HCT116 (cell line): ENCODE data around the gene TMEM123. TPM values are rescaled to one million over a fixed set of nuclear protein-coding genes. Genes with fewer than 3 reads are reported as not detected.

Experiments used
- ATAC-seq: fragments of 200-7000 bp; cut with Tn5 transposase; 2 replicates; pipeline ENCODE4 v1.9.1; 2020; ENCODE audit warnings: mild to moderate bottlenecking, moderate library complexity
- BruUV-seq: library from RNA; stranded (reverse); fragments of 400-500 nt; replicated peaks from 2 replicates; lab custom pipeline; 2021; lab: Mats Ljungman, UMichigan
- CTCF ChIA-PET: fragments of 300-600 bp; sonication (Branson Sonifier 250); formaldehyde crosslinking; loops from one replicate; lab custom pipeline; 2021; ENCODE audit warnings: antibody characterized with exemption; lab: Charles Lee
- POLR2A ChIA-PET: fragments of 300-600, 350-600 bp; sonication (Branson Sonifier 250); formaldehyde crosslinking; loops from one replicate; lab custom pipeline; 2021; ENCODE audit warnings: antibody characterized with exemption; lab: Charles Lee
- RAD21 ChIA-PET, 2 experiments: fragments of 300-600 bp; sonication (Branson Sonifier 250); formaldehyde crosslinking; loops; one replicate each; lab custom pipeline; 2023; ENCODE audit warnings: low total read pairs in 2 of 2; ENCODE audit not compliant: uncharacterized antibody in 2 of 2, unreplicated experiment in 2 of 2, low non-redundant PET in 1 of 2; lab: Charles Lee
- DNase-seq: peaks from one replicate; pipeline ENCODE4 v3.0.0-alpha.2; 2010; ENCODE audit warnings: low read depth, low spot score
- H2AFZ ChIP-seq: fragments of 200-600 bp; shearing (Covaris generic), sonication (generic); 2 replicates; pipeline ENCODE4 v1.6.1; 2017; ENCODE audit warnings: low read depth, mixed run types, mixed read lengths, antibody characterized with exemption, low read length; ENCODE audit not compliant: poor library complexity, severe bottlenecking
- H3K27ac ChIP-seq: 2 replicates; pipeline ENCODE4 v1.5.1; 2012; ENCODE audit warnings: low read depth, low read length
- H3K27me3 ChIP-seq: fragments of 200-600 bp; sonication (generic); 2 replicates; pipeline ENCODE4 v1.6.1; 2016; ENCODE audit warnings: mixed run types, low read length, mixed read lengths; ENCODE audit not compliant: insufficient read depth
- H3K36me3 ChIP-seq, 2 experiments: fragments of 200-500 bp in 1 of 2; fragments of 200-600 bp in 1 of 2; sonication (Bioruptor generic) in 1 of 2; sonication (generic) in 1 of 2; 2 replicates each; pipeline versions ENCODE4 v1.5.1 to v1.6.1; 2014 to 2016; ENCODE audit warnings: low read length in 2 of 2, inconsistent platforms in 1 of 2, mixed read lengths in 1 of 2, mixed run types in 1 of 2; ENCODE audit not compliant: insufficient read depth in 2 of 2, control insufficient read depth in 1 of 2
- H3K4me1 ChIP-seq, 2 experiments: fragments of 200-600 bp in 1 of 2; sonication (generic) in 1 of 2; 2 replicates each; pipeline versions ENCODE4 v1.5.1 to v1.6.1; 2012 to 2017; ENCODE audit warnings: low read length in 2 of 2, inconsistent platforms in 1 of 2, mild to moderate bottlenecking in 1 of 2, mixed read lengths in 1 of 2, mixed run types in 1 of 2, moderate library complexity in 1 of 2; ENCODE audit not compliant: insufficient read depth in 2 of 2, control insufficient read depth in 1 of 2
- H3K4me2 ChIP-seq: fragments of 200-600 bp; sonication (generic); 2 replicates; pipeline ENCODE4 v1.6.1; 2017; ENCODE audit warnings: mixed run types, low read length, mixed read lengths
- H3K4me3 ChIP-seq, 2 experiments: fragments of 200-600 bp in 1 of 2; sonication (generic) in 1 of 2; replicated peaks in 1 of 2; 2 replicates each; pipeline ENCODE4 v1.5.1; 2011 to 2016; ENCODE audit warnings: low read length in 2 of 2, control low read depth in 1 of 2, low read depth in 1 of 2, mild to moderate bottlenecking in 1 of 2, mixed read lengths in 1 of 2, mixed run types in 1 of 2
- H3K79me2 ChIP-seq: fragments of 200-600 bp; sonication (generic); 2 replicates; pipeline ENCODE4 v1.6.1; 2017; ENCODE audit warnings: mild to moderate bottlenecking, mixed run types, low read length, moderate library complexity, mixed read lengths; ENCODE audit not compliant: insufficient read depth
- H3K9ac ChIP-seq: fragments of 200-600 bp; sonication (generic); 2 replicates; pipeline ENCODE4 v1.6.1; 2016; ENCODE audit warnings: low read length, mixed read lengths
- H3K9me2 ChIP-seq: fragments of 200-600 bp; sonication (generic), shearing (Covaris generic); 2 replicates; pipeline ENCODE4 v1.6.1; 2017; ENCODE audit warnings: mixed run types, mild to moderate bottlenecking, moderate library complexity; ENCODE audit not compliant: insufficient read depth
- H3K9me3 ChIP-seq, 2 experiments: fragments of 200-500 bp in 1 of 2; fragments of 200-600 bp in 1 of 2; sonication (Bioruptor generic) in 1 of 2; sonication (generic) in 1 of 2; 2 replicates each; pipeline ENCODE4 v1.6.1; 2014 to 2017; ENCODE audit warnings: low read length in 2 of 2, mixed read lengths in 2 of 2, inconsistent platforms in 1 of 2, low read depth in 1 of 2, mild to moderate bottlenecking in 1 of 2, mixed run types in 1 of 2, moderate library complexity in 1 of 2; ENCODE audit not compliant: control insufficient read depth in 1 of 2, insufficient read depth in 1 of 2
- H4K20me1 ChIP-seq: fragments of 200-600 bp; sonication (generic), shearing (Covaris generic); 2 replicates; pipeline ENCODE4 v1.6.1; 2017; ENCODE audit warnings: mixed run types, mild to moderate bottlenecking, moderate library complexity; ENCODE audit not compliant: insufficient read depth
- CTCF ChIP-seq, 3 experiments: fragments of 200-600 bp in 1 of 3; sonication (generic) in 1 of 3; IDR thresholded peaks in 2 of 3; conservative IDR thresholded peaks in 1 of 3; 2 replicates each; pipeline ENCODE4 v1.5.1; 2012 to 2017; ENCODE audit warnings: low read depth in 2 of 3, low read length in 2 of 3, antibody characterized with exemption in 1 of 3, borderline replicate concordance in 1 of 3, control low read depth in 1 of 3, mild to moderate bottlenecking in 1 of 3, mixed read lengths in 1 of 3, mixed run types in 1 of 3, moderate library complexity in 1 of 3; ENCODE audit not compliant: insufficient read depth in 1 of 3
- EGR1 ChIP-seq: IDR thresholded peaks from 2 replicates; pipeline ENCODE4 v1.6.1; 2012; ENCODE audit warnings: low read depth
- ELF1 ChIP-seq: IDR thresholded peaks from 2 replicates; pipeline ENCODE4 v1.6.1; 2012; ENCODE audit warnings: low read depth, borderline replicate concordance
- EZH2 ChIP-seq: fragments of 200-600 bp; sonication (generic); IDR thresholded peaks from 2 replicates; pipeline ENCODE4 v1.6.1; 2017; ENCODE audit warnings: antibody characterized with exemption, mixed run types
- JUND ChIP-seq: IDR thresholded peaks from 2 replicates; pipeline ENCODE4 v1.6.1; 2012
- SIN3A ChIP-seq: IDR thresholded peaks from 2 replicates; pipeline ENCODE4 v1.6.1; 2012; ENCODE audit warnings: low read depth
- SRF ChIP-seq: IDR thresholded peaks from 2 replicates; pipeline ENCODE4 v1.6.1; 2012; ENCODE audit warnings: low read depth
- TCF7L2 ChIP-seq: IDR thresholded peaks from 2 replicates; pipeline ENCODE4 v1.7.0; 2011; ENCODE audit warnings: borderline replicate concordance, inconsistent platforms; ENCODE audit not compliant: insufficient read depth, insufficient read length; ENCODE audit errors: extremely low read depth
- YY1 ChIP-seq: IDR thresholded peaks from 2 replicates; pipeline ENCODE4 v1.6.1; 2011; ENCODE audit warnings: low read length, low read depth, moderate library complexity, mild to moderate bottlenecking; ENCODE audit not compliant: insufficient replicate concordance; ENCODE audit errors: extremely low read depth
- ZFX ChIP-seq: fragments of 450-650 bp; IDR thresholded peaks from 2 replicates; pipeline ENCODE4 v1.6.1; 2017
- ZNF274 ChIP-seq: fragments of 200-500 bp; sonication (Bioruptor generic); IDR thresholded peaks from 2 replicates; pipeline ENCODE4 v1.6.1; 2014; ENCODE audit warnings: mild to moderate bottlenecking, low read depth, low read length, inconsistent platforms
- intact Hi-C: fragments of 100-400 bp; cut with micrococcal nuclease; formaldehyde crosslinking; loops from 2 replicates; pipeline ENCODE4 v1.10.0; 2022
- total RNA-seq: library from RNA; stranded (reverse); gene quantifications from one replicate; pipeline ENCODE4 v1.2.1, GENCODE V29; 2021; ENCODE audit not compliant: unreplicated experiment

The TMEM123 gene
- total RNA-seq, 1 experiment from 2014 or later = 217 TPM

- RAD21 ChIA-PET = no interaction called here
- ATAC-seq (no peak), DNase-seq (no peak)
- H2AFZ ChIP-seq = no peak overlapping the region
- no peaks in the 10 kb centered on the region for H3K9me3 ChIP-seq
- H3K9ac ChIP-seq = no peak overlapping the region
- no peaks in the 10 kb centered on the region for H3K36me3 ChIP-seq
- H3K4me3 ChIP-seq = no peak overlapping the region
- intact Hi-C loops = no loop called here
- peaks cover 2 to 14% of the 10 kb centered on the region in 2 experiments; a peak in 2 of 4 replicates for H3K4me1 ChIP-seq
- POLR2A ChIA-PET = no interaction called here
- no peak overlapping the region for H3K27ac ChIP-seq
- CTCF ChIA-PET = no interaction called here
- no peaks in the 10 kb centered on the region for H3K27me3 ChIP-seq
- TF ChIP-seq ZFX (no peak), YY1 (no peak), TCF7L2 (no peak), CTCF (IDR thresholded peaks at IDR 0.05 in 2 of 3, conservative IDR thresholded peaks at IDR 0.05 in 1 of 3; ENCODE audit: borderline replicate concordance in 1 of 3, insufficient read depth in 1 of 3, low read depth in 2 of 3, low read length in 2 of 3) (no peak), SIN3A (no peak), EZH2 (no peak), ELF1 (no peak), EGR1 (no peak), SRF (no peak), ZNF274 (no peak), JUND (no peak)
- no peak overlapping the region for H3K4me2 ChIP-seq
- no TSS peak for BruUV-seq
- no peaks in the 10 kb centered on the region for H4K20me1 ChIP-seq
- no peaks in the 10 kb centered on the region for H3K9me2 ChIP-seq
- H3K79me2 ChIP-seq = no peaks in the 10 kb centered on the region
Measured at GRCh38 chr11:102464037-102464436, 11.5 kb upstream of the TMEM123 start.
